ENCODE measurements around the gene TP63.

The TP63 gene

DNA sequence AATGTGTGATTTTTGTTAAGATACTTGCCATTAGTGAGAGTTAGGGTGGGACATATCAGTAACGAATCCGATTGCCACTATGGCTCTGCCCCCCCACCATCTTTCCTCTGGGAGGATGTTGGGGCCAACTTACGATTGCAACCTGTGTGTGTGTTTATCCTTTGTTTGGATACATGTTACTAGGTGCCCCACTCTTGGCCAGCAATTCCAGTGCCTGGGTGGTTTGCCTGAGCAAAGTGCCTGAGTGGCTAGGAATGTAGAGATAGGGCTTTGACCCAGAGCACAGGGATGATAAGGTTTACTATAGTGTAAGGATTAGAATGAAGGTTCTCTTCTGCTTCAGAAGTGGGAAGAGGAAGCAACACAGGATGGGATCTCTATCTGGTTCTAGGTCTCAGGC lies 231.8 kb downstream of the TP63 start:
- peaks cover 0 to 2% (median 0%) of the 10 kb centered on the region in 5 donors for H3K9me3 ChIP-seq (ENCODE audit: control insufficient read depth in 5 of 5, low read length in 5 of 5)
- peaks cover 0 to 10% (median 3%) of the 10 kb centered on the region in 5 donors for H3K4me1 ChIP-seq (ENCODE audit: control insufficient read depth in 5 of 5, insufficient read depth in 5 of 5, low read length in 5 of 5)
- no peak overlapping the region for H3K9ac ChIP-seq (ENCODE audit: low read length in 5 of 5)
- no peak overlapping the region for H3K4me3 ChIP-seq (ENCODE audit: low read depth in 1 of 5, low read length in 5 of 5)
- no peaks in the 10 kb centered on the region for H3K27me3 ChIP-seq (ENCODE audit: control insufficient read depth in 5 of 5, insufficient read depth in 4 of 5, low read length in 5 of 5)
- no peaks in the 10 kb centered on the region for H3K36me3 ChIP-seq (ENCODE audit: control insufficient read depth in 5 of 5, insufficient read depth in 5 of 5, low read length in 5 of 5)
- no peak overlapping the region for H3K27ac ChIP-seq (ENCODE audit: low read depth, low read length)

DNA sequence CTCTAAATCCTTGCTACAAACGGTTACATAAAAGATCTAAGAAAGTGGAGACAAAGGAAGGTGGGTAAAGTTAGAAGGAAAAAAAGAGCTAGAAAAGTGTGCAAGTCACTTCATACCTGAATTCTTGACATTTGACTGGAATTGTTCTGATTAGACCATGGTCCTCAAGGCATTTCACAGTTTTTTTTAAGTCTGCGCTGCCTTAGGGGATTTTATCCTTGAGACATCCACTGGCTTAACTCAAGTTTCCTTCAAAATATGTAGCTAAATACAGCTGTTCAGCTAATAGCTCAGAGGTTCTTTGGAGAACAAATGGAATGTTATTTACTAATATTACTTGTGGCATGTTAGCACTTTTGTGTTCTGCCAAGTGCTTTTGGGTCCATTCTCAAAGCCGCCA lies 236.9 kb downstream of the TP63 start:
- Histone ChIP-seq H3K4me3 (ENCODE audit: low read depth in 1 of 5, low read length in 5 of 5) (no peak overlapping the region), H3K36me3 (ENCODE audit: control insufficient read depth in 5 of 5, insufficient read depth in 5 of 5, low read length in 5 of 5) (peaks cover 0 to 10% (median 0%) of the 10 kb centered on the region in 5 donors), H3K9ac (ENCODE audit: low read length in 5 of 5) (no peak overlapping the region), H3K27me3 (ENCODE audit: control insufficient read depth in 5 of 5, insufficient read depth in 4 of 5, low read length in 5 of 5) (no peaks in the 10 kb centered on the region), H3K4me1 (ENCODE audit: control insufficient read depth in 5 of 5, insufficient read depth in 5 of 5, low read length in 5 of 5) (peaks cover 0 to 3% (median 2%) of the 10 kb centered on the region in 5 donors), H3K9me3 (ENCODE audit: control insufficient read depth in 5 of 5, low read length in 5 of 5) (no peaks in the 10 kb centered on the region), H3K27ac (ENCODE audit: low read depth, low read length) (no peak overlapping the region)

DNA sequence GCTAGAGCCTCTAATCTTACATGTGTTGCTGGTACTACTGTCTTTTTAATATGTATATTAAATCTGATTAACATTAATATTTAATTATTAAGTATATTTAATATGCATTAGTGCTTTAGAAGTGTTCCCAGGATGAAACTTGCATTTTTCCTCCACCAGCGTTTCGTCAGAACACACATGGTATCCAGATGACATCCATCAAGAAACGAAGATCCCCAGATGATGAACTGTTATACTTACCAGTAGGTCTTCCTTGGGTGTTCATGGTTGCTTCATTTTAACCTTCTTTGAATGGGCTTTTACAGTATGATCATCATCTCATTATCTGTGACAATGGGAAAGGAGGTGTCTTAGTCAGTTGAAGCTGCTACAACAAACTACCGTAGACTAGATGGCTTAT lies 238.0 kb downstream of the TP63 start:
- H3K9me3 ChIP-seq (ENCODE audit: control insufficient read depth in 5 of 5, low read length in 5 of 5): no peaks in the 10 kb centered on the region
- H3K4me1 ChIP-seq (ENCODE audit: control insufficient read depth in 5 of 5, insufficient read depth in 5 of 5, low read length in 5 of 5): no peaks in the 10 kb centered on the region
- H3K27me3 ChIP-seq (ENCODE audit: control insufficient read depth in 5 of 5, insufficient read depth in 4 of 5, low read length in 5 of 5): no peaks in the 10 kb centered on the region
- H3K36me3 ChIP-seq (ENCODE audit: control insufficient read depth in 5 of 5, insufficient read depth in 5 of 5, low read length in 5 of 5): peaks cover 0 to 15% (median 0%) of the 10 kb centered on the region in 5 donors
- H3K4me3 ChIP-seq (ENCODE audit: low read depth in 1 of 5, low read length in 5 of 5): no peak overlapping the region
- no peak overlapping the region for H3K9ac ChIP-seq (ENCODE audit: low read length in 5 of 5)
- H3K27ac ChIP-seq (ENCODE audit: low read depth, low read length): no peak overlapping the region

DNA sequence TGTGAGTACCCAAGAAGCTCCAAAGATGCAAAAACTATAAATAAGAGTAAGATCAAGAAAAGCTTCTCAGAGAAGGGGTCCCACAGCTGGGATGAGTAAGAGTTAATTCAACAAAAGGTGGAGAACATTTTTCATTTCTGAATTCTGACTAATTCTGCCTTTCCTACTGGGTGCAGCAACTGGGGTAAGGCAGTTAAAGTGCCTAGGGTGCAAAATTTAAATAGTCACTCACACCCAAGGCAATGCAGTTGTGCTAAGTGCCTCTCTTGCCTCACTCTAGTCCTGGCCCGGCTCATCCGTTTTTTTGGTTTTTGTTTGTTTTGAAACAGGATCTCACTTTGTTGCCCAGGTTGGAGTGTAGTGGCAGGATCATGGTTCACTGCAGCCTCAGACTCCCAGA lies 240.2 kb downstream of the TP63 start:
- Histone ChIP-seq H3K4me1 (ENCODE audit: control insufficient read depth in 5 of 5, insufficient read depth in 5 of 5, low read length in 5 of 5) (no peaks in the 10 kb centered on the region), H3K9ac (ENCODE audit: low read length in 5 of 5) (no peak overlapping the region), H3K4me3 (ENCODE audit: low read depth in 1 of 5, low read length in 5 of 5) (no peak overlapping the region), H3K36me3 (ENCODE audit: control insufficient read depth in 5 of 5, insufficient read depth in 5 of 5, low read length in 5 of 5) (peaks cover 0 to 15% (median 0%) of the 10 kb centered on the region in 5 donors), H3K27me3 (ENCODE audit: control insufficient read depth in 5 of 5, insufficient read depth in 4 of 5, low read length in 5 of 5) (no peaks in the 10 kb centered on the region), H3K9me3 (ENCODE audit: control insufficient read depth in 5 of 5, low read length in 5 of 5) (no peaks in the 10 kb centered on the region), H3K27ac (ENCODE audit: low read depth, low read length) (no peak overlapping the region)

DNA sequence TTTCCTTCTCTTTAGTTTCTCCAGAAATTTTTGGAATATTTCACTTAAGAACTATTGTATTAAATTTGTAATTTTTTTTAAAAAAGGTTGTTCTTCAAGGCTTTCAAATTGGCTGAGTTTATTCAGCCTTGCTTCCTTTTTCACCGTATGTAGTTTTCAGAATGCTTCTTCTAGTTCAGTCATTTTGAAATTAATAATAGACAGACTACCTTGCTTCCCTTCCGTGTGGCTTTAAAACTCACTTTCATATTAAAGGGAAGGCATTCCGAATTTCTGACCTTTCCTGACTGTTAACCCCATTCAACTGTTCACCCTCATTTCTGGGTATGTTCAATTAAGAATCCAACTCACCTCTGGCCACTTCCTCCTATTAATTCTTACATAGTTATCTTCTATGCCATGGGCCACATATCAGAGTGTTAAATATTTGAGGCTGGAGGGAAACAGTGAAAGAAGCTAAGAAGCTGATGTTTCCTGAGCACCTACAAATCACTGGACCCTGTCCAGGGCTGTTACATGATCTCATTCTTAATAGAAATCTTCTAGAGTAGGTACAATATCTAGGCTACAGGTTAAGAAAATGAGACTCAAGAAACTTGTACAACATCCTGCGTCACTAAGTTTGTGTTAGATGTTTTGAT lies 252.0 kb downstream of the TP63 start:
- peaks cover 0 to 4% (median 0%) of the 10 kb centered on the region in 5 donors for H3K4me1 ChIP-seq (ENCODE audit: control insufficient read depth in 5 of 5, insufficient read depth in 5 of 5, low read length in 5 of 5)
- no peak overlapping the region for H3K9ac ChIP-seq (ENCODE audit: low read length in 5 of 5)
- H3K27ac ChIP-seq (ENCODE audit: low read depth, low read length): no peak overlapping the region
- H3K9me3 ChIP-seq (ENCODE audit: control insufficient read depth in 5 of 5, low read length in 5 of 5): no peaks in the 10 kb centered on the region
- H3K4me3 ChIP-seq (ENCODE audit: low read depth in 1 of 5, low read length in 5 of 5): no peak overlapping the region
- no peaks in the 10 kb centered on the region for H3K27me3 ChIP-seq (ENCODE audit: control insufficient read depth in 5 of 5, insufficient read depth in 4 of 5, low read length in 5 of 5)
- H3K36me3 ChIP-seq (ENCODE audit: control insufficient read depth in 5 of 5, insufficient read depth in 5 of 5, low read length in 5 of 5): no peaks in the 10 kb centered on the region

DNA sequence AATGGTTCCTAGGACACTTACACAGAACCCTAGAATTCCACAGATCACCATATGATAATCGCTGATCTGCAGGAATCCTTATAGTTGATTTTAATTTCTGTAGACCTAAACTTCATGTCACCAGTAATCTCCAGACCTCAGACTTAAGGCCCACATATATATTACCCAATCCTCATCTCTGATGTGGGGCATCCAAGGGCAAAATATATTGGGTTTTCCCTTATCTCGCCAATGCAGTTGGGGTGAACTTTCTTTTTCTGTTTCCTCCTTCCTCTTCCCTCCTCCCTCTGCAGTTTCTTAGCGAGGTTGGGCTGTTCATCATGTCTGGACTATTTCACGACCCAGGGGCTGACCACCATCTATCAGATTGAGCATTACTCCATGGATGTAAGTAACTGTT lies 259.3 kb downstream of the TP63 start:
- Histone ChIP-seq H3K27ac (ENCODE audit: low read depth, low read length) (no peak overlapping the region), H3K27me3 (ENCODE audit: control insufficient read depth in 5 of 5, insufficient read depth in 4 of 5, low read length in 5 of 5) (no peaks in the 10 kb centered on the region), H3K4me3 (ENCODE audit: low read depth in 1 of 5, low read length in 5 of 5) (no peak overlapping the region), H3K4me1 (ENCODE audit: control insufficient read depth in 5 of 5, insufficient read depth in 5 of 5, low read length in 5 of 5) (no peaks in the 10 kb centered on the region), H3K9ac (ENCODE audit: low read length in 5 of 5) (no peak overlapping the region), H3K9me3 (ENCODE audit: control insufficient read depth in 5 of 5, low read length in 5 of 5) (no peaks in the 10 kb centered on the region), H3K36me3 (ENCODE audit: control insufficient read depth in 5 of 5, insufficient read depth in 5 of 5, low read length in 5 of 5) (peaks cover 0 to 2% (median 0%) of the 10 kb centered on the region in 5 donors)

DNA sequence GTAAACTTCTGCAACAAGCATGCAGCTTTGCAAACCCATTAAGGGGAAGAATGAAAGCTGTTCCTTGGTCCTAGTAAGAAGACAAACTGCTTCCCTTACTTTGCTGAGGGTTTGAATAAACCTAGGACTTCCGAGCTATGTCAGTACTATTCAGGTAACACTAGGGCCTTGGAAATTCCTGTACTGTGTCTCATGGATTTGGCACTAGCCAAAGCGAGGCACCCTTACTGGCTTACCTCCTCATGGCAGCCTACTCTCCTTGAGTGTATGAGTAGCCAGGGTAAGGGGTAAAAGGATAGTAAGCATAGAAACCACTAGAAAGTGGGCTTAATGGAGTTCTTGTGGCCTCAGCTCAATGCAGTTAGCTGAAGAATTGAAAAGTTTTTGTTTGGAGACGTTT lies 265.3 kb downstream of the TP63 start:
- H3K9me3 ChIP-seq (ENCODE audit: control insufficient read depth in 5 of 5, low read length in 5 of 5): no peaks in the 10 kb centered on the region
- H3K9ac ChIP-seq (ENCODE audit: low read length in 5 of 5): no peak overlapping the region
- no peak overlapping the region for H3K27ac ChIP-seq (ENCODE audit: low read depth, low read length)
- H3K4me1 ChIP-seq (ENCODE audit: control insufficient read depth in 5 of 5, insufficient read depth in 5 of 5, low read length in 5 of 5): peaks cover 0 to 5% (median 0%) of the 10 kb centered on the region in 5 donors
- peaks cover 0 to 2% (median 0%) of the 10 kb centered on the region in 5 donors for H3K36me3 ChIP-seq (ENCODE audit: control insufficient read depth in 5 of 5, insufficient read depth in 5 of 5, low read length in 5 of 5)
- no peak overlapping the region for H3K4me3 ChIP-seq (ENCODE audit: low read depth in 1 of 5, low read length in 5 of 5)
- no peaks in the 10 kb centered on the region for H3K27me3 ChIP-seq (ENCODE audit: control insufficient read depth in 5 of 5, insufficient read depth in 4 of 5, low read length in 5 of 5)

DNA sequence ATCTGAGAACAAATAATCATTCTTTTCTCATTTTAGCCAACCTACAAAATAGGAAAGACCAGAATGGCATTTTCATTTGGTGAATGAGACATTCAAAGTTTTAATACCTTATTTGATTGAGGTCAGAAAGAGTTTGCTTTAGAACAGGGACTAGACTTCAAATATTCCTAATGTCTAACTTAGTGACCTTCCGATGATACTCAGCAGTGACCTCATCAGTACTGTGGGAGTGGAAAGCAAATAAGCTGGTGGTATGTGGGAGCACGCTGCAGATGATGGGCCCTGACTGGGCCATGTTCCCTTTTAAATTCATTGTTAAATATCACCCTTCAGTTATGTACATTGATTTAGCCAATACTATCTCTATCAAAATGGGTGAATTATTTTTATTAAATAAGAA lies 266.2 kb downstream of the TP63 start:
- peaks cover 0 to 2% (median 0%) of the 10 kb centered on the region in 5 donors for H3K36me3 ChIP-seq (ENCODE audit: control insufficient read depth in 5 of 5, insufficient read depth in 5 of 5, low read length in 5 of 5)
- no peak overlapping the region for H3K27ac ChIP-seq (ENCODE audit: low read depth, low read length)
- H3K27me3 ChIP-seq (ENCODE audit: control insufficient read depth in 5 of 5, insufficient read depth in 4 of 5, low read length in 5 of 5): no peaks in the 10 kb centered on the region
- no peak overlapping the region for H3K9ac ChIP-seq (ENCODE audit: low read length in 5 of 5)
- no peak overlapping the region for H3K4me3 ChIP-seq (ENCODE audit: low read depth in 1 of 5, low read length in 5 of 5)
- peaks cover 3 to 11% (median 5%) of the 10 kb centered on the region in 5 donors for H3K4me1 ChIP-seq (ENCODE audit: control insufficient read depth in 5 of 5, insufficient read depth in 5 of 5, low read length in 5 of 5)
- no peaks in the 10 kb centered on the region for H3K9me3 ChIP-seq (ENCODE audit: control insufficient read depth in 5 of 5, low read length in 5 of 5)

DNA sequence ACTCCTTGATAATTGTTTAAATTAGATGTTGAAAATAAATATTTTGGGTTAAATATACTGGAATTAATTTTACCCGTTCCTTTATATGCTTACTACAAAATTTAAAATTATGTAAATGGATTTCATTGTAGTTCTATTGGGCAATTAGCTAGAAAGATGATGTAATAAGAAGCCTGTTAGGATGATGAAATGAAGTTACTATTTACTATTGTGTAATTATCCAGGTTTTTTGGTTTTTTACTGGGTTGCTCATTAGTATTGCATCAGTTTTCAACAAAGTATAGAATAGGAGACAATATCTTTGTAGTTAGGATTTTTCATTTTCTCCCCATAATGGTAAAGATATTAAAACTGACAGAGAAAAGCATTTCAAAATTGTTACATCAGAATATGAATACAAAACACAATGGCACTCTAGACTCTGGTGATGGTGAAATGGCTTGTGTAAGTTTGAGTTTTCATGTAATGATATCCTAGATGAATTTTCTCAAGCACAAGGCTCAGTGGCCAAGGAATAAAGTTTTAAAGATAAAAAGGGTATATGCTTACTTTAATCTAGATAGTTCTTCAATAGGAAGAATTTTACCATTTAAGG lies 267.5 kb downstream of the TP63 start:
- Histone ChIP-seq H3K27ac (ENCODE audit: low read depth, low read length) (no peak overlapping the region), H3K9me3 (ENCODE audit: control insufficient read depth in 5 of 5, low read length in 5 of 5) (no peaks in the 10 kb centered on the region)

DNA sequence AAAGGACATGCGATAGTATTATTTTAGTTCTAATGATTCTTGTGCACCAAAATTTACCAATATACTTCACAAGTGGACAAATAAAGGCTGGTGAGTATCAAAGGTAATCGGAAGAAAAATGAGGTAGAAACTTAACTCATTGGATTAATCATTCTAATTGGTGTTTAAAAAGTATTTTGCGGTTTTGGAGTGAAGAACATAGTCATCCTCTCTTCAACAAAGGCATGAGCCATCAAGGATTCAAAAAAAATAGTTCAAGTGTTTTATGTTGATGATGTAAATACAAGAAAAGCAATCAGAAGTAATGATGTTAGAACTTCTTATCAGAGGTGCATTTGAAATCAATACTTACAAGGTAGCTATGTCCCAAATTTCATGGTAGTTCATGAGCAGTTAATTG lies 268.0 kb downstream of the TP63 start:
- H3K27ac ChIP-seq (ENCODE audit: low read depth, low read length): no peak overlapping the region
- H3K9me3 ChIP-seq (ENCODE audit: control insufficient read depth in 5 of 5, low read length in 5 of 5): no peaks in the 10 kb centered on the region
- peaks cover 4 to 19% (median 9%) of the 10 kb centered on the region in 5 donors for H3K4me1 ChIP-seq (ENCODE audit: control insufficient read depth in 5 of 5, insufficient read depth in 5 of 5, low read length in 5 of 5)
- H3K27me3 ChIP-seq (ENCODE audit: control insufficient read depth in 5 of 5, insufficient read depth in 4 of 5, low read length in 5 of 5): no peaks in the 10 kb centered on the region
- no peak overlapping the region for H3K9ac ChIP-seq (ENCODE audit: low read length in 5 of 5)
- no peak overlapping the region for H3K4me3 ChIP-seq (ENCODE audit: low read depth in 1 of 5, low read length in 5 of 5)
- peaks cover 0 to 2% (median 0%) of the 10 kb centered on the region in 5 donors for H3K36me3 ChIP-seq (ENCODE audit: control insufficient read depth in 5 of 5, insufficient read depth in 5 of 5, low read length in 5 of 5)

More for the DNA sequence above, 267.5 kb downstream of the TP63 start:
- Histone ChIP-seq H3K27me3 (ENCODE audit: control insufficient read depth in 5 of 5, insufficient read depth in 4 of 5, low read length in 5 of 5) (no peaks in the 10 kb centered on the region), H3K4me3 (ENCODE audit: low read depth in 1 of 5, low read length in 5 of 5) (no peak overlapping the region), H3K36me3 (ENCODE audit: control insufficient read depth in 5 of 5, insufficient read depth in 5 of 5, low read length in 5 of 5) (peaks cover 0 to 2% (median 0%) of the 10 kb centered on the region in 5 donors), H3K4me1 (ENCODE audit: control insufficient read depth in 5 of 5, insufficient read depth in 5 of 5, low read length in 5 of 5) (peaks cover 4 to 19% (median 9%) of the 10 kb centered on the region in 5 donors), H3K9ac (ENCODE audit: low read length in 5 of 5) (no peak overlapping the region)
